ENCODE data around the gene CPE.
"Not testable (repeated sequence)": the region's sequence is repeated elsewhere in the genome, so short reads cannot be mapped to it uniquely, and the experiment has no call there.

CPE gene

DNA sequence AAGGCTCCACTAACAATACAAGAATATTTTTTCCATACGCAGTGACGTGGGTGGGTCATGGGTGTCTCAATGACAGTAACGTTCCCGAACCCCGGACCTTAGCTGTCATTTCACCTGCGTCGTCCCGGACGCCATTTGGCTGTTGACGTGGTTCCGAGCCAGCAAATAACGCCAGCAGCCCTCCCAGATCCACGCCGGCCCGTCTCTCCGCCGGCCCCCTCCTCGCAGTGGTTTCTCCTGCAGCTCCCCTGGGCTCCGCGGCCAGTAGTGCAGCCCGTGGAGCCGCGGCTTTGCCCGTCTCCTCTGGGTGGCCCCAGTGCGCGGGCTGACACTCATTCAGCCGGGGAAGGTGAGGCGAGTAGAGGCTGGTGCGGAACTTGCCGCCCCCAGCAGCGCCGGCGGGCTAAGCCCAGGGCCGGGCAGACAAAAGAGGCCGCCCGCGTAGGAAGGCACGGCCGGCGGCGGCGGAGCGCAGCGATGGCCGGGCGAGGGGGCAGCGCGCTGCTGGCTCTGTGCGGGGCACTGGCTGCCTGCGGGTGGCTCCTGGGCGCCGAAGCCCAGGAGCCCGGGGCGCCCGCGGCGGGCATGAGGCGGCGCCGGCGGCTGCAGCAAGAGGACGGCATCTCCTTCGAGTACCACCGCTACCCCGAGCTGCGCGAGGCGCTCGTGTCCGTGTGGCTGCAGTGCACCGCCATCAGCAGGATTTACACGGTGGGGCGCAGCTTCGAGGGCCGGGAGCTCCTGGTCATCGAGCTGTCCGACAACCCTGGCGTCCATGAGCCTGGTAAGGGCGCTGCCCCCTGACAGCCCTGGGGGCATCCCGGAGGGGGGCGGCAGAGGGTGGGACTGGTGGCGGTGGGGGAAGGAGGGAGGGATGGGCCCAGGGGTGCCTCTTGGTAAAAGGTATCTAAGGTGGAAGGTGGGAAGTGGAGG, at the start of gene CPE:
TSS of gene CPE (plus strand) at position 264 of the 933 bp plus-strand sequence. CDS start at position 478, 214 bp downstream.
- peak; percentile 75 to 80 for DNase-seq

DNA sequence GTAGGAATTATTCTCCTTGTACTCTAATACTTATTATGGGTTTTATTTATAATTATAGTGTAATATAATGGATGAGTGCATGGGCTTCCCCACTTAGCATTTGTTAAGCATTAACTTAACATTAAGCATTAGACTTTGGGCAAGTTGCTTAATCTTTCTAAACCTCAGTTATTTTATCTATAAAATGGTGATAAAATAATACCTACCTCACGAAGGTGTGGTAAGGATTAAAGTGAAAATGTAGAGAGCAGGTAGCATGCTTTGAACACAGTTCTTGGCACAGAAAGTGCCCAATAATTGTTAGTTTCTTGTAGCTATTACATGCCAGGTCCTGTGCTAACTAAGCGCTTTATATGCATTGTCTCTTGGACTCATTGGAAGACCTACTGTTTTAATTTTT, 48.7 kb upstream of the CPE start:
- no peak for DNase-seq

DNA sequence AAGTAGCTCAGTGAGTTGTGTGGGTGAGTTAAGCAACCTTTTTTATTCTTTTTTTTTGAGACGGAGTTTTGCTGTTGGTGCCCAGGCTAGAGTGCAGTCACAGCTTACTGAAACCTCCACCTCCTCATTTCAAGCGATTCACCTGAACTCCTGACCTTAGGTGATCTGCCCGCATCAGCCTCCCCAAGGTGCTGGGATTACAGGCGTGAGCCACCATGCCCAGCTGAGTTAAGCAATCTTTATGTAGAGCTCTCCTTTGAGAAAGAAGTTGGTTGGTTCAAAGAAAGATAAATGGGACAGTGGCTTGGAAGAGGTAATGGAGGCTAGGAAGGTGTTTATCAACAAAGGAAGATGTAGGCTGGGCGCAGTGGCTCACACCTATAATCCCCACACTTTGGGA, 48.1 kb upstream of the CPE start:
- DNase-seq = peak in 1 of 2 experiments; percentile 28

- DNase-seq = no peak
Observed at GRCh38 chr4:165331359-165331758, 47.4 kb upstream of the CPE start.

DNA sequence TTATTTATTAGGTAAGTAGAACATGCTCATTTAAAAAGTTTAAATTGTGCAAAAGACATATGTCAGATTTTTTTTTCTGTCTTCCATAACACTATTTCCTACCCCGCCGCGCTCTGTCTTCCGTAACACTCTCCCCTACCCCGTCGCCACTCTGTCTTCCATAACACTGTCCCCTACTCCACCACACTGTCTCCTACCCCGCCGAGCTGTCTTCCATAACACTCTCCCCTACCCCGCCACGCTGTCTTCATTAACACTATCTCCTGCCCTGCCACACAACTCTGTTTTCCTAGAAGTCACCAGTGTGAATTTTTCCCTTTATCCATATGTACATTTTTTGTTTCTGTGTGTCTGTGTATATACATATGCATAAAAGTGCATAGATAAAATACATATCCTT, 47.0 kb upstream of the CPE start:
- no peak for DNase-seq

- DNase-seq = no peak
Observed at GRCh38 chr4:165332502-165332901, 46.3 kb upstream of the CPE start.

GRCh38 chr4:165335163-165335703, 43.6 kb upstream of the CPE start:
- DNase-seq = no peak

- DNase-seq = no peak
Observed at GRCh38 chr4:165336743-165337142, 42.1 kb upstream of the CPE start.

GRCh38 chr4:165342340-165342739, 36.5 kb upstream of the CPE start:
- not testable (repeated sequence) for DNase-seq

GRCh38 chr4:165343353-165344191, 35.2 kb upstream of the CPE start:
- DNase-seq = no peak

DNA sequence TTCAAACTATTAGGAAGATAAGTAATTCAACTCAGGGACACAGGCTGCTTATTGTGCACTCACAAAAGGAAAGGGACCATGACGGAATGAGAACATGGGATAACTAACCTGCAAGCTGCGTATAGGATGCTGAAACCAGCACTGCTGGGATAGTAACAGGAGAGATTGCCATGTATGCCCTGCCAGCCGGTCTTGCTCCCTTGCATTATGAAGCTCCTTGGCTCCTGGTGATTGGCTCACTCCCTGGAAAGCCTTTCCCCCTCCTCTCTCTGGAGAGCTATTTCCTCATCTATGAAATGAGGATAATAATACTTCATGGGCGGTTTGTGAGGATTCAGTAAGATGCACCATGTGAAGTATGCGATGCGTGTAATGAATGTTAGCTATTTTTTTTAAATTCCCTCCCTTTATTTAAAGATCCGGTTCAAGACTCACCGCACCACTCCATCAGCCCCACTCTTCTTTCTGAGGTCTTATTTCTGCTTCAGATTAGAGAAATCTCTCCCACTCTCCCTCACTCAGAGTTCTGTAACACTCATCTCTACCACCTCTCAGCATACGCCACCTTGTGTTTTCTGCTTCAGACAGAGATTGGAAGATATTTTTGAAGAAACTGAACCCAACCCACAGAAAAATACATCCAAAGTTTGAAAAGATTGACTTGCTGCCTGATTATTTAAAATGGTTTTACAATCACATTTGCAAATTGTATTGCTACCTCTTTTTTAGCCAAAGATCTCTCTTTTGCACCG, 33.0 kb upstream of the CPE start:
- DNase-seq = no peak

DNA sequence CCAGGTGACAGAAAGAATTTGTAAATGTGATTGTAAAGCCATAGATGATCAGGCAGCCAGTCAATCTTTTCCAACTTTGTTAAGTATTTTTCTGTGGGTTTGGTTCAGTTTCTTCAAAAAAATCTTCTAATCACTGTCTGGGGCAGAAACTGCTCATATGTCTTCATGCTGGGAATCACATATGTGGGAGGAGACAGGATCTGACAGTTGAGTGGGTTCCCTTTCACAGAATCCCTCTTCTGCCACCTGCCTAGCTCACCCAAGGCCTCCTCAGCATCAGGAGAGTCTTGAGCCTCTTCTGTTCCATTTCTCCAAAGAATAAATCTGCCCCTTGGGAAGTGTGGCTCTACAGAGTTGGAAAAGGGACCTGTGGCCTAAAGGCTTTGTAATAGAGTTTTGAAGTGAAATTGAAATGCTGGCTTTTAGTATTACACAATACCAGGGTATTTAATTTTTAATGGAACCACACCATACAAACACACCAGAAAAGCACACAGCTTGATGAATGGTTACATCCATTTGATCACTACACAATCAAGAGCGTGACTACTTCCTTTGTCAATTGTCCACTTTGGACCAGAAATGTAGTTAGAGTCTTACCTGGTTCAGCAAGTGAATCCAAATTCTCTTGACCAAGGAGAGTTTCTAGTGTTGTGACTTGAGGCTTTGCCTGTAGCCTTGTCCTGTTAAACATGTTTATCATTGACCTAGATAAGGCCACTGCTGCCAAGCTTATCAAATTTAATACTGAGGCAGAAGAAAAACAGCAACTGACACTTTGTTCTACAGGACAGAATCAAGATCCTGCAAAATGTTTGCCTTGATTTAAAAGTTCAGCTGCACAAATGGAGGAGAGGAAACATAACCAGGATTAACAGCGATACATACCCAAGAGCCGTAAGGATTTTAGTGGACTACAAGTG, 30.9 kb upstream of the CPE start:
- DNase-seq = no peak

DNA sequence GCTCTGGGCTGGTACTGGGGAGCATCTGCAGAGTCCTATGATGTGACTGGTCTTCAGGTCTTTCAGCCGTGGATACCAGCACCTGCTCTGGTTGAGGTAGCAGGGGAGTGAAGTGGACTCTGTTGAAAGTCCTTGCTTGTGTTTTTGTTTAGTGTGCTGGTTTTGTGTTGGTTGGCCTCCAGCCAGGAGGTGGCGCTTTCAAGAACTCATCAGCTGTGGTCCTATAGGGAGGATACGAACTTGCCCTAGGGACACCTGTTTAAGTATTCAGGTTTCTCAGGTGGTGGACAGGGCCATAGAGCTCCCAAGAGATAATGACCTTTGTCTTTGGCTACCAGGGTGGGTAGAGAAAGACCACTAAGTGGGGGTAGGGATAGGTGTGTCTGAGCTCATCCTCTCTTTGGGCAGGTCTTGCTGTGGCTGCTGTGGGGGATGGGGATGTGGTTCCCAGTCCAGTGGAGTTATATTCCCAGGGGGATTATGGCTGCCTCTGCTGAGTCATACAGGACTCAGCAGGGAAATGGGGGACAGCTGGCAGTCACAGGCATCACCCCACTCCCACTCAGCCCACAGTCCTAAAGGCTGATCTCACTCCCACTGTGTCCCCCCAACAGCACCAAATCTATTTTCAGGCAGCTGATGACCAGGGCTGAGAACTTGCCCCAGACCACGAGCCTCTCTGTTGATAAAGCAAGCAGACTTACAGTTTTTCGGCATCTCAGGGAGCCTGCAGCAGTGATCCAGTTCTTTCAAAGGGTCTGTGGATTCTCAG, 27.3 kb upstream of the CPE start:
- peak; percentile 25 to 29 for DNase-seq

GRCh38 chr4:165355900-165356300, 22.9 kb upstream of the CPE start:
- peak in 1 of 2 experiments; percentile 23 for DNase-seq

DNA sequence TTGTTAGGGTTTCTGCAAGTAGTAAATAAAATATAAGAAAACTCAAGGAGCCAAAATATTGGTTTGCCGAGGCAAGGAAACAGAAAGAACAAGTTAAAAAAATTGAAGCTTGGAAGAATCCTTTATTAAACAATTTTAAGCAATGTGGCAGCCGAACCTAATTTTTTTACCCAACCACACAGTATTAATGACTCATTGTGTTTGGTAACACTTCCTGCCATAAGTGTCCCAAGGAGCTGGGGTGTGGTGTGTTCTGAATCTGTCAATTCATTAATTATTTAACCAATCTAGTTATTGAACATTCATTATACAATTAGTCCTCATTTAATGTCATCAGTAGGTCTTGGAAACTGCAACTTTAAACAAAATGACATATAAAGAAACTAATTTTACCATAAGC, 19.3 kb upstream of the CPE start:
- no peak for DNase-seq

- DNase-seq = no peak
Observed at GRCh38 chr4:165360041-165360695, 18.6 kb upstream of the CPE start.

- DNase-seq = no peak
Observed at GRCh38 chr4:165360985-165361670, 17.7 kb upstream of the CPE start.

GRCh38 chr4:165361810-165362209, 17.0 kb upstream of the CPE start:
- DNase-seq = no peak

GRCh38 chr4:165364452-165365080, 14.2 kb upstream of the CPE start:
- no peak for DNase-seq
